HFFc6 (cell line): Measurements from ENCODE around the gene ALDH3B1. TPM values are rescaled to one million over a fixed set of nuclear protein-coding genes. Genes with fewer than 3 reads are reported as not detected.

Experiments used
- DNase-seq: peaks from one replicate; pipeline ENCODE4 v3.0.0-alpha.2; 2018
- H3K27ac Mint-ChIP-seq: 2 replicates; pipeline ENCODE4 v1.8.0; 2020; ENCODE audit warnings: mild to moderate bottlenecking, mixed read lengths
- H3K27me3 Mint-ChIP-seq: 2 replicates; pipeline ENCODE4 v1.8.0; 2021; ENCODE audit warnings: mild to moderate bottlenecking, moderate library complexity, mixed read lengths; ENCODE audit not compliant: insufficient read depth
- H3K36me3 Mint-ChIP-seq: 2 replicates; pipeline ENCODE4 v1.8.0; 2021; ENCODE audit warnings: low read depth, mixed read lengths
- H3K4me1 Mint-ChIP-seq: 2 replicates; pipeline ENCODE4 v1.8.0; 2020; ENCODE audit warnings: low read depth, mixed read lengths
- H3K4me3 Mint-ChIP-seq: 2 replicates; pipeline ENCODE4 v1.8.0; 2020; ENCODE audit warnings: mild to moderate bottlenecking, moderate library complexity, mixed read lengths
- H3K9me3 Mint-ChIP-seq: 2 replicates; pipeline ENCODE4 v1.8.0; 2020; ENCODE audit warnings: mild to moderate bottlenecking, mixed read lengths
- total RNA-seq, 6 experiments: library from RNA; stranded (reverse); fragmentation: NEBNext Ultra II Directional; extraction: Animal tissue kit (Norgen Biotek cat#: 25700); gene quantifications; 2 replicates in 1 of 6; 3 replicates in 5 of 6; pipeline ENCODE4 v1.2.3, GENCODE V29; 2021
- TF ChIP-seq, protein P1 (sequence below): fragments of 200-600 bp; sonication (generic); IDR thresholded peaks from 2 replicates; pipeline ENCODE4 v1.5.0; 2021; ENCODE audit warnings: antibody characterized with exemption, mild to moderate bottlenecking

ALDH3B1 gene
- total RNA-seq, 6 experiments from 2014 or later: 29.5 to 47.4 (median 43.4) TPM

DNA sequence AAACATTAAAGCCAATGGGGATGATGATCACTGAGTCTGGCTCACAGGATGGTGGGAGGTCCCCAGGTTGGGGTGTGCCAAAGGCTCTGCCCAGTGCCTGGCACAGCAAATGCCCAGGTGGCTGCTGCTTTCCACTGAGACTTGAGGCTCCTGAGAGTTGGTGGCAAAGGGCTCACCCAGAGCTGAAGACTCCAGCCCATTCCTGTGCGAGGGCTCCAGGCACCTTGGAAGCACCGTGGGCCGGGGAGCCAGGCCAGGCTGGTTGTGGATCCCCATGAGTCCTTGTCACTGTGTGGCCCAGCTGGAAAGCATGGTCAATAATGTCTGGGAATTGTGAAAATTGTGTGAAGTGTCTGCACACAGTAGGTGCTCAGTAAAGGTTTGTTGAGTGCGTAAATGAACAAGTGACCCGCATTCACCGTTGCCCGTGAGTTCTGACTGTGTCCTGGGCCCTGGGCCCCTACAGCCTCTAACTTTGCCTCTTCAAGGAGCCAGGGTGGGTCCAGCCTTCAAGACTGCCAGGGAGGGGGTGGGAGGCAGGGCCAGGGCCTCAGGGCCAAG lies 3.4 kb upstream of the ALDH3B1 start:
- Mint-ChIP-seq H3K27ac (no peak overlapping the region), H3K27me3 (peaks cover 1% of the 10 kb centered on the region), H3K9me3 (no peaks in the 10 kb centered on the region), H3K4me1 (peaks cover 51% of the 10 kb centered on the region), H3K36me3 (no peaks in the 10 kb centered on the region), H3K4me3 (no peak overlapping the region)
- TF ChIP-seq, protein P1, sequence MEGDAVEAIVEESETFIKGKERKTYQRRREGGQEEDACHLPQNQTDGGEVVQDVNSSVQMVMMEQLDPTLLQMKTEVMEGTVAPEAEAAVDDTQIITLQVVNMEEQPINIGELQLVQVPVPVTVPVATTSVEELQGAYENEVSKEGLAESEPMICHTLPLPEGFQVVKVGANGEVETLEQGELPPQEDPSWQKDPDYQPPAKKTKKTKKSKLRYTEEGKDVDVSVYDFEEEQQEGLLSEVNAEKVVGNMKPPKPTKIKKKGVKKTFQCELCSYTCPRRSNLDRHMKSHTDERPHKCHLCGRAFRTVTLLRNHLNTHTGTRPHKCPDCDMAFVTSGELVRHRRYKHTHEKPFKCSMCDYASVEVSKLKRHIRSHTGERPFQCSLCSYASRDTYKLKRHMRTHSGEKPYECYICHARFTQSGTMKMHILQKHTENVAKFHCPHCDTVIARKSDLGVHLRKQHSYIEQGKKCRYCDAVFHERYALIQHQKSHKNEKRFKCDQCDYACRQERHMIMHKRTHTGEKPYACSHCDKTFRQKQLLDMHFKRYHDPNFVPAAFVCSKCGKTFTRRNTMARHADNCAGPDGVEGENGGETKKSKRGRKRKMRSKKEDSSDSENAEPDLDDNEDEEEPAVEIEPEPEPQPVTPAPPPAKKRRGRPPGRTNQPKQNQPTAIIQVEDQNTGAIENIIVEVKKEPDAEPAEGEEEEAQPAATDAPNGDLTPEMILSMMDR: no peak
- no peak for DNase-seq

DNA sequence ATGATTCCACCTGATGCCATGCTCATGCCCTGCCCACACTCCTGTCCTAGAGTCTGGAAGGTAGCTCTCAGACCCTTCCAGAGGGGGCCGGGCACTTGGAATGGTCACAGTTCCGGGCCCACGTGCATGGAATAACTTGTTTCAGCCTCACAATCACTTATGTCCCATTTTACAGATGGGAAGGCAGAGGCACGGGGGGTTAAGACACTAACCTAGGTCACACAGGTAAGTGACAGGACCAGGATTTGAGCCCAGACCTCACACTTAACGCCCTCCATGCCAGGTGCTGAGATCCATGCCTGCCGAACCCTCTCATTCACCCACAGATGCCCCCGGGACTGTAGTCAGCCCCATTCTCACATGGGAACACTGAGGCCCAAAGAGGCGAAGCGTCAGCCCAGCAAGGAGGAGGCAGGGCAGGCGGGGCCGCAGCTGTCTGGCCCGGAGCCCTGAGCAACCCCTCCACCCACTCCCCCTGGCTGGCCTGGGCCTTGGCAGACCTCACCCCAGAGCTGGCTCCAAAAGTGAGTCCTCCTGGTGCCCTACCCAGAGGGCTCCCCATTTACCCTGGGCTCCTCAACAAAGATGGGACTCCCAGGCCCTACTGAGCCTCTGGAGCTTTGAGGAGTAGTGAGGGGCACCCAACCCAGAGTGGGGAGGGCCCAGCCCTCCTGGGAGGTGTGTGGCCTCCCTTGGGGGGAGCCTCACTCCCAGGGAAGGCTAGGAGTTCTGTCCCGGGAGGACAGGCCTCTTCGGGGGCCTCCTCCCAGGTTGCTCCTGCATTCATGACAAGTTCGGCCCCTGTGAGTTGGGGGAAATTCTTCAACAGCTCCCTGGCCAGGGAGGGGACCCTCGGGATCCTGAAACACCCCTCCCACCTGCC lies 2.4 kb upstream of the ALDH3B1 start:
- TF ChIP-seq, protein P1: no peak
- no peak for DNase-seq
- Mint-ChIP-seq H3K4me1 (peaks cover 54% of the 10 kb centered on the region), H3K27ac (no peak overlapping the region), H3K9me3 (no peaks in the 10 kb centered on the region), H3K27me3 (peaks cover 1% of the 10 kb centered on the region), H3K4me3 (no peak overlapping the region), H3K36me3 (no peaks in the 10 kb centered on the region)

DNA sequence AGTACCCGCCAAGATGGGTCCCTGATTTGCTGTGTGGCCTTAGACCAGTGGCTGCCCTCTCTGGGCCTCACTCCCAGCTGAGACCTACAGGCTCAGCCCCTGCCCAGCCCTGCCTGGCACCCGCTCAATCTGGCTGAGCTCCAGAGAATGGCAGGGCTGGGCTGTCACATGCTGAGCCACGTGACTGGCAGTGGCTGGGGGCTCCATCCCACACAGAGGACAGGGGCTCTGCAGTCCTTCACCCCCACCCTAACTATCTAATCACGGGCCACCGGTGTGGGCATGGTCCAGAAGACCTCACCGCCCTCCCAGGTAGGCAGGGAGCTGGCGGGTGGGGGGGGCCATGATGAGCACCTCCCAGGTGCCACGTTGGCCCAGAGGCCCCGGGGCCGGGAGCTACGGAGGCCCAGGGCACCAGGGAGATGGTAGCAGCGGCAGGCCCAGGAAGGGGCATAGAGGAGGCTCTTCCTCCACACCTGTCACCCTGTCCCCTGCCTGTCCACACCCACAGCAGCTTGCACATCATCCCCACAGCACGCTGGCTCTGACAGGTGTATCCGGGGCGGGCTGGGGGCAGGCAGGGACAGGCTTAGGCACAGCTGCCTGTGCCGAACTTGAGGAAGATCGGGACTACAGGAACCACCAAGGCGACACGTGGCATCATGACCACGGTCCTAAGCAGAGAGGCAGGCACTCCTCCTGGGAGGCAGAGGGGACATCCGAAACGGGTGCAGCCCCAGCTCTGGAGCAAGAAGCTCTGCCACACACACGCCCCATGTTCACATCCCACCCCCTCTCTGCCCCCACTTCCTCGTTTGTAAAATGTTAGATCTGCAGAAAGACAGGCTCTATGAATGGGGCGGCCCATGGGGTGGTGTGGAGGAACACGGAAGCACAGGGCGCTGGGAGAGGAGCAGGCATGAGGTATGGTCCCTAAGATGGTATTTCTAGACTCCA lies 1.5 kb upstream of the ALDH3B1 start:
- Mint-ChIP-seq H3K4me1 (peaks cover 60% of the 10 kb centered on the region), H3K27ac (peak overlapping the region; percentile 97), H3K4me3 (no peak overlapping the region), H3K27me3 (peaks cover 5% of the 10 kb centered on the region), H3K36me3 (peaks cover 5% of the 10 kb centered on the region), H3K9me3 (no peaks in the 10 kb centered on the region)
- TF ChIP-seq, protein P1: no peak
- no peak for DNase-seq

DNA sequence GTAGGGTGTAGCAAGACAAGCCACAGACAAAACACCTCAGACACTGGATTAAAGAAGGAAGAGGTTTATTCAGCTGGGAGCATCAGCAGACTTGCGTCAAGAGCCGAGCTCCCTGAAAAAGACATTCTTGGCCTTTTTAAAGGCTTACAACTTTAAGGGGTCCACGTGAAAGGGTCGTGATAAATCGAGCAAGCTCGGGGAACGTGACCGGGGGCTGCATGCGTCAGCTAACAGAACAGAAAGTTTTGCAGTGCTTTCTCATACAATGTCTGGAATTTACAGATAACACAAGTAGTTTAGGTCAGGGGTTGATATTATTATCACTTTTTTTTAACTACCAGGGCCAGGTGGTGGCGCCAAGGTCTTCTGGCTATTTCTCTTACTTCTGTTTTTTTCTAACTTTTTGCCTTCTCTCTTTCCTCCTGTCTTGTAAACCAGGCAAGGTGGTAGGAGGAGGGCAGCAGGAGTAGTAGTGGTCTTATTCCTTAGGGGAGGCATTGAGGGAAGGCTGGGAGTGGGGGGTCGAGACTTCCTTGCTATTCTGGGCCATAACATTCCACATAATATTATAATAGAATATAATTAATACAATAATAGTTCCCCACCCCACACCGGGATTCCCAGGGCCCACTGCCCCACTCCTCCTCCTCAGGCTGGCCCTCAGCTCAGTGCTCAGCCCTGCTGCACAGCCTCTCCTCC lies 587 bp upstream of the ALDH3B1 start:
- TF ChIP-seq, protein P1: peak; percentile 63
- Mint-ChIP-seq H3K36me3 (peaks cover 5% of the 10 kb centered on the region), H3K27me3 (peaks cover 5% of the 10 kb centered on the region), H3K4me1 (peaks cover 63% of the 10 kb centered on the region), H3K27ac (peak overlapping the region; percentile 97), H3K9me3 (no peaks in the 10 kb centered on the region), H3K4me3 (peak overlapping the region; percentile 91)
- peak; percentile 55 for DNase-seq
